Stomach (tissue), 4 donors: Measurements from ENCODE around the gene CMTR2.

Source experiments
- CTCF ChIP-seq, 7 experiments: fragments of 450-650 bp in 4 of 7; fragments of 200-600 bp in 3 of 7; sonication (generic) in 3 of 7; IDR thresholded peaks; one replicate each; pipeline ENCODE4 v1.5.1; 2016 to 2019; ENCODE audit warnings: antibody characterized with exemption in 7 of 7, control low read depth in 2 of 7, mild to moderate bottlenecking in 1 of 7
- POLR2A ChIP-seq, 4 donors: fragments of 450-650 bp; IDR thresholded peaks; one replicate each; pipeline ENCODE4 v1.6.1; 2016; ENCODE audit warnings: antibody characterized with exemption in 4 of 4, control low read depth in 2 of 4, mild to moderate bottlenecking in 1 of 4, moderate library complexity in 1 of 4
- POLR2AphosphoS5 ChIP-seq, 3 donors: sonication (generic); formaldehyde crosslinking; IDR thresholded peaks; one replicate each; pipeline ENCODE4 v1.6.1; 2016; ENCODE audit warnings: antibody characterized with exemption in 3 of 3

- no peak for TF ChIP-seq CTCF (IDR thresholded peaks at IDR 0.05)
- TF ChIP-seq POLR2AphosphoS5 (IDR thresholded peaks at IDR 0.05) = no peak
- no peak for TF ChIP-seq POLR2A (IDR thresholded peaks at IDR 0.05)
These were observed 30.1 kb downstream of the CMTR2 start for GRCh38 chr16:71259086-71259485.
